Inflammatory macrophage treated with lipopolysaccharide for 4 hours (primary cell): ENCODE results near the gene RPS6KA2.
"Not testable (repeated sequence)": the region's sequence is repeated elsewhere in the genome, so short reads cannot be mapped to it uniquely, and the experiment has no call there.

ENCODE experiments used
- DNase-seq: peaks from one replicate; pipeline ENCODE4 v3.0.0-alpha.2; 2020

RPS6KA2 gene

DNA sequence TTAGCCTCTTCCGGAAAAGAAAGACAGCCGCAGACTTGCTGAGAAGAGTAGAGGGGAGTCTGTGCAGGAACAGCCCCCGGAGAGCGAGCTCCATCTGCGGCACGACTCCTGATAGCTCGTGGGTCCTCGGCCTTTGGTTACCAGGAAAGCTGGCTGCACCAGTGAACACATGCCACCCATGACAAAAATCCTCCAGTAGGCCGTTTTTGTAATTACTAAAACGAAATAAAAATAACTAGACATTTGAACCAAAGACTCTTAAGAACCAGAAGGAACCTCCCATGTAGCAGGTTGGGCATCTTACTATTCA is 82.8 kb downstream of the RPS6KA2 start:
- no peak for DNase-seq

DNA sequence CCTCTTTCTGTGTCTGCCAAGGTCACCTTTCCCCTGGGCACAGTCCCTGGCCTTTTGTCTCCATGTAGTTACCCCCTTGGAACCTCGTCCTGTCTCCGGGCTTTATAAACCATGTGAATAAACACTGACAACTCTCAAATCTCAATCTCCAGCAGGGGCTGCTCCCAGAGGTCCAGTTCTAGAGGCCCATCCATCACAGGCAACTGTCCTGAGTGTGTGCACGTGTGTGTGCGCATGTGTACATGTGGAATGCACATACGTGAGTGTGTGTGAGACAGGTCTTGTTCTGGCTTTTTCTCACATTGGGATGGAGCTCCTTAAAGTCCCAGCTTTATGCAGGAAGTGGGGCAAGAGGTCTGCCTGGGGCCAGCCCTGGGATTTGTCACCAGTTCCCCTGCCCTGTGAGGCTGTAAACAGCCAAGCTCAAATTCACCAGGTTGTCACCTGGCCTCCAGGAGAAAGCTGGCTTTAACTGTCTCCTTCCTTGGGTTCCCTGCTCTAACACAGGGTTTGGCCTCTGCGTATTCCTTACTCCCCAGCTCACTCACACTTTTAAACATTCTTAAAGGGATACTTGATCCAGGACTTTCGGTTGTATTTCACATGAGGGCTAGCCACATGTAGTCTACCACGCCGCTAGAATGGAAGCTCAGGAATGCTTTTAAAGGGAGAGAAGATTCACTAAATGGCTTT is 83.3 kb downstream of the RPS6KA2 start:
- no peak for DNase-seq

GRCh38 chr6:166542580-166542912 is 84.5 kb downstream of the RPS6KA2 start:
- no peak for DNase-seq

- peak; percentile 18 for DNase-seq
These were observed 85.0 kb downstream of the RPS6KA2 start for GRCh38 chr6:166541876-166542579.

- no peak for DNase-seq
These were observed 85.7 kb downstream of the RPS6KA2 start for GRCh38 chr6:166541366-166541765.

- DNase-seq = peak; percentile 81
These were observed 86.3 kb downstream of the RPS6KA2 start for GRCh38 chr6:166540631-166541331.

DNA sequence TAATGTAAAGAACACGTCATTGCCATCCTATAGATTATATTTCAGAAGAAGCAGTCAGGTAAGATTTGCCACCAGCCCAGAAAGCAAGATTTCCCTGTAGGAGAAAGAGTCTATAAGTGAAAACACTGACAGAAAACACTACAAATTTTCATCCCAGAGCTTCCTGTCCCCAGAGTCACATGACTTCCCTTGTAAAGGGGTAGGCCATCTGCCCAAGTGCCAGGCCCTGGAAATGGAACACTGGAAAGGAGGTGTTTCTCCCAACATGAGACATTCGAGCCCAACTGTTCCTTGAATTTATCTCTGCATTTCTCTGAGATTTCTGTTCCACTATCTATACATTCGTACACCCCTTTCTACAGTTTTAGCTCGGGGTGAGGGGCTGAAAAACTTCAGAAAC is 87.5 kb downstream of the RPS6KA2 start:
- DNase-seq = no peak

- DNase-seq = not testable (repeated sequence)
These were observed 88.1 kb downstream of the RPS6KA2 start for GRCh38 chr6:166539011-166539385.

- no peak for DNase-seq
These were observed 88.6 kb downstream of the RPS6KA2 start for GRCh38 chr6:166538297-166539010.

DNA sequence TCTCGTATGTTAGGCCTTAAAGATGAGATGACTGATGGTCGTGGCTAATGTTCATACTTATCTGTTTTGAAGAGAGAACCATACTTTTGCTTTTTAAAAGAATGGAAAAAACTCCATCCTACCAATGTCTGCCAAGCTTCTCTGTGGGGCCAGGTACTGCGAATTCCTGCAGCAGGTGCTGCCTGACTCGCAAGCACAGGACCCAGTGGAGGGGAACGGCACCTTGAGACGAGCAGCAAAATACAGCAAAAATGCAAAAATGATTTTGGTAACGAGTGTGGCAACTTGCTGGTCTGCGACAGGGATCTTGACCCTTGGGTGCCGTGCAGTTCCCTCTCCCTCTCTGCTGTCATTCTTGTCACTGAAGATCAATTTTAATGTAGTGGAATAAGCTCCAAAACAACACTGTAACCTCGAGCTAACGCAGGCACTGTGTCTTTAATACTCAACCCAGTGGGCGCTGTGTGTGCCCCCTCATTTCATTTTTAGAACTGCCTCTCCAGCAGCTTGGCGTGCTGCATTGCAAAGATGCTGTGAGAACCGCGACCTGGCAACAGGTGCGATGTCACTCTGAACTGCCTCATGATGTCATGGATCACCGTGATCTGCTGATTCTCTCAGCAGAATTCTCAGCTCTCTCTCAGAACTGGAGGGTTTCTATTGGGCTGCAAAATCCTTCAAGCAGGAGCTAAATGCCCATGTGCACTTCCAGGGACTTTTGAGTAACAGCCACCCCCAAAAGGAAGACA is 92.2 kb downstream of the RPS6KA2 start:
- no peak for DNase-seq

GRCh38 chr6:166533205-166533824 is 93.7 kb downstream of the RPS6KA2 start:
- no peak for DNase-seq

GRCh38 chr6:166532302-166532701 is 94.7 kb downstream of the RPS6KA2 start:
- DNase-seq = no peak

DNA sequence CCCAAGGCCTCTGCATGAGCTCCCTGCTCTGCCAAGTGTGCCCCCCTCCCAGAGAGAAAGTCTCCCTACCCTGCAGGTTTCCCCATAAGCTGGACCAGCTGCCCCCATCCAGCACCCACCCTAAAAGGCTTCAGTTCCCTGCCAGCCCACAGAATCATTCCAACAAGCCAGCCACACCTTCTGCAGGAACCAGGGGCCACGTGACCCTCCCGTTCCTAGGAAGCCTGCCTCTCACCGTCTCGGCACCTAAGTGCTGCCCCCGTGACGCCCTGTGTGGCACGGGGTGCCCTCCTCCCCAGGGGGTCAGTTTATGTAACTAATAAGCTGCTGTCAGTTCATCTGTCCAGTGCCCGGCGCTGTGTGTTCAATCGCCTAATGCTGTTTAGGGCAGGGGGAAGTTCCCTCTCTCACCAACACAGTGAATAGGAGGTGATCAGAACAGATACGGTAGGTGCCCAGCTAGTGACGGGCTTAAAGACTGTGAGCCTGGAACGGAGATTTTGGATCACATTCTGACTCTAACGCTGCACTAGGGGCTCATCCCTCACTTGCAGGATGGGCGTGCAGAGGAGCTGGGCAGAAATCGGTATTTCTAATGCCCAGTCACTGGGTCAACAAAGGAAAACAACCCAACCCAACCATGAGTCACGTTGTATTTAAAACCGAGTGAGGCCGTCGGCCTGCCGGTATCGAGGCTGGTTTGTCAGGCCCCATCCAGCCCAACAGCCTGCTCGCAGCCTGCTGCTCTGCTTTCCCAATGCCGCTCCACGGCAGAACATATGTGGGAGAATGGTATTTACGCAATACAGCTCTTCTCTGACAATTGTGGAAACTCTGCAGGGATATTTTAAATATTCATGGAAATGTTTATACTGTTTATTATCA is 96.6 kb downstream of the RPS6KA2 start:
- DNase-seq = no peak

DNA sequence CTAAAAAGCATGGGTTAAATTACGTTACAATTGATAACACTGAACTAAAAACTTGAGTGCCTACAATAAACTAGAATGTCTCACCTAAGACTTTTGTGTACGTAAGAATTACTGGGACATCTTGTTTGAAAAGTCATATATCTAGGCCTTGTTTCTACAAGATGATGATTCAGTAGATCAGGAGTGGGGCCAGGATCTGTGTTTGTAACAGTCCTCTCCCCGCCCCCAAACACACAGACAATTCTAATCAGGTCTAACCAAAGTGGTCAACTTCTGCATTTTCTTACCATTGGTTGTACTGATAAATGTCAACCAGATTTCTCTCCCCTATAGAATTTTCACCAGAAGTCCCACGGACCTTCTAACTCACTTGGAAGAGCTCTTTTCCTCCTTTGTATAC is 97.5 kb downstream of the RPS6KA2 start:
- no peak for DNase-seq

DNA sequence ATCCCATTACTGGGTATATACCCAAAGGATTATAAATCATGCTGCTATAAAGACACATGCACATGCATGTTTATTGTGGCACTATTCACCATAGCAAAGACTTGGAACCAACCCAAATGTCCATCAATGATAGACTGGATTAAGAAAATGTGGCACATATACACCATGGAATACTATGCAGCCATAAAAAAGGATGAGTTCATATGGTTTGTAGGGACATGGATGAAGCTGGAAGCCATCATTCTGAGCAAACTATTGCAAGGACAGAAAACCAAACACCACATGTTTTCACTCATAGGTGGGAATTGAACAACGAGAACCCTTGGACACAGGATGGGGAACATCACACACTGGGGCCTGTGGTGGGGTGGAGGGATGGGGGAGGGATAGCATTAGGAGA is 98.0 kb downstream of the RPS6KA2 start:
- DNase-seq = not testable (repeated sequence)

DNA sequence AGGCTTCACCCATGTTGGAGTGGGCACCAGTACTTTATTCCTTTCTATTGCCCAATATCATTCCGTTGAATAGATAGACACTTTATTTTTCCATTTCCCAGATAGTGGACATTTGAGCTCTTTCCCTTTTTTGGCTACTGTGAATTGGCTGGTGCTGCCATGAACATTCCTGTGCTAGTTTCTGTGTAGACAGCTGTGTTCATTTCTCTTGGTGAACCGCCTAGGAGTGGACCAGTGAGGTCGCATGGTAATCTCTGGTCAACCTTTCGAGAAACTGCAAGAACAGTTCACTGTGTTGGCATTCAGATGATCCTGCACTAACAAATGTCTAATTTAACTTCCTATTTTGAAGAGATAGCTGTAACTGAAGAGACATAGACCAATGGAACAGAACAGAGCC is 99.2 kb downstream of the RPS6KA2 start:
- DNase-seq = no peak

DNA sequence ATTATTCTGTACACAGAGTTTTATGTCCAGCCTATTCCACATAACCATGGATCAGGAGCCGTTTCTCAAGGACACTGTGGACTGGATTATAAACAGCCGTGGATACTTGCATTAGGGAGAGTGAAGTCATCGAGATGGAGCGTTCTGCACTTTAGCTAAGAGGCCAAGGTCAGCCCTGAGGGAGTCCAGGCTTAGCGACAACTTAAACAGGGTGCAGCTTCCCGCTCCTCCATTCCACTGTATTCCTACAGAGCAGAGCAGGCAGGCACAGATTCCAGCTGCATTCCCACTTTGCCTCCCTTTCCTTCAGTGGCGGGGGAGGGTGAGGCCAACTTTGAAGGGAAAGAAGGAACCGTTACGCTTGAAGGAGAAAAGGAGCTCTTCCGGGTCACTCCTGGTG is 100.1 kb downstream of the RPS6KA2 start:
- DNase-seq = no peak

GRCh38 chr6:166525567-166525966 is 101.5 kb downstream of the RPS6KA2 start:
- DNase-seq = no peak

GRCh38 chr6:166523782-166524559 is 103.1 kb downstream of the RPS6KA2 start:
- no peak for DNase-seq
